K562 (cell line): ENCODE measurements around the gene NAA38. TPM values are rescaled to one million over a fixed set of nuclear protein-coding genes. Genes with fewer than 3 reads are reported as not detected.

ENCODE experiments used
- BRF1 ChIP-seq: IDR thresholded peaks from 3 replicates; pipeline ENCODE4 v1.6.1; 2011; ENCODE audit warnings: borderline replicate concordance, mild to moderate bottlenecking; ENCODE audit not compliant: insufficient read length; ENCODE audit errors: extremely low read depth
- CBX5 ChIP-seq: IDR thresholded peaks from 2 replicates; pipeline ENCODE4 v1.6.1; 2014; ENCODE audit warnings: low read depth, borderline replicate concordance
- MBD2 ChIP-seq: sonication (generic); IDR thresholded peaks from 2 replicates; pipeline ENCODE4 v1.6.1; 2016; ENCODE audit warnings: low read depth, borderline replicate concordance
- NCOA4 ChIP-seq: fragments of 450-650 bp; IDR thresholded peaks from 2 replicates; pipeline ENCODE4 v1.6.1; 2018; ENCODE audit warnings: mild to moderate bottlenecking; ENCODE audit not compliant: partially characterized antibody
- PPARD ChIP-seq: fragments of 250-450 bp; sonication (Bioruptor Pico); IDR thresholded peaks from 2 replicates; pipeline ENCODE4 v1.8.0; 2022; ENCODE audit warnings: inconsistent platforms, mild to moderate bottlenecking, moderate library complexity
- PRPF4 ChIP-seq: fragments of 200-400 bp; formaldehyde crosslinking; IDR thresholded peaks from one replicate; pipeline ENCODE4 v1.6.1; 2017; ENCODE audit warnings: low read length, low read depth, mild to moderate bottlenecking; ENCODE audit not compliant: insufficient read depth, poor library complexity, severe bottlenecking
- SAFB ChIP-seq: fragments of 200-400 bp; formaldehyde crosslinking; IDR thresholded peaks from 2 replicates; pipeline ENCODE4 v1.6.1; 2017; ENCODE audit warnings: low read depth, low read length, borderline replicate concordance
- SIN3A ChIP-seq, 2 experiments: fragments of 150-350 bp in 1 of 2; IDR thresholded peaks; 2 replicates each; pipeline ENCODE4 v1.6.1; 2011 to 2016; ENCODE audit warnings: borderline replicate concordance in 2 of 2, low read depth in 2 of 2, low read length in 2 of 2, mild to moderate bottlenecking in 2 of 2, moderate library complexity in 2 of 2; ENCODE audit not compliant: control insufficient read depth in 1 of 2
- TBP ChIP-seq: optimal IDR thresholded peaks from 2 replicates; pipeline ENCODE3; 2011; ENCODE audit warnings: low read depth, low read length, improper control_type of control experiment
- TEAD1 ChIP-seq, 2 experiments: fragments of 450-650 bp in 1 of 2; sonication (generic) in 1 of 2; formaldehyde crosslinking; IDR thresholded peaks; 2 replicates each; pipeline versions ENCODE4 v1.4.0 to v1.8.0; 2020 to 2022; ENCODE audit warnings: mild to moderate bottlenecking in 2 of 2, missing genetic modification reagents in 1 of 2
- ZNF41 ChIP-seq: fragments of 250-450 bp; sonication (Bioruptor Pico); conservative IDR thresholded peaks from 2 replicates; pipeline ENCODE4 v1.4.0; 2020; ENCODE audit warnings: mild to moderate bottlenecking
- ZNF785 ChIP-seq: fragments of 250-450 bp; sonication (Bioruptor Pico); IDR thresholded peaks from 2 replicates; pipeline ENCODE4 v1.4.0; 2020; ENCODE audit warnings: mild to moderate bottlenecking
- polyA plus RNA-seq, 8 experiments: library from polyadenylated mRNA; depleted of rRNA in 4 of 8; stranded (reverse) in 5 of 8; unstranded in 3 of 8; fragments of >200 nt; fragmentation: Nextera tagmentation in 2 of 8; fragmentation: Illumina TruSeq in 1 of 8; extraction: Ambion mirVana in 2 of 8; extraction: Trizol in 1 of 8; gene quantifications; 2 replicates each; pipeline versions ENCODE4 v1.2.1 to v1.2.3, GENCODE V29; 2011 to 2014; ENCODE audit warnings: inconsistent platforms in 1 of 8, missing spikeins in 1 of 8
- total RNA-seq, 7 experiments: library from RNA; depleted of rRNA in 6 of 7; stranded (reverse); fragments of >200 nt in 6 of 7; fragmentation: Illumina TruSeq in 2 of 7; extraction: Trizol in 2 of 7; gene quantifications; 2 replicates each; pipeline versions ENCODE4 v1.2.1 to v1.2.3, GENCODE V29; 2011 to 2021; ENCODE audit warnings: low replicate concordance in 1 of 7
- TF ChIP-seq, protein P1 (sequence below): fragments of 250-450 bp; sonication (Bioruptor Pico); IDR thresholded peaks from 2 replicates; pipeline ENCODE4 v1.5.1; 2021; ENCODE audit warnings: mild to moderate bottlenecking
- TF ChIP-seq, protein P2 (sequence below): sonication (generic); formaldehyde crosslinking; IDR thresholded peaks from 2 replicates; pipeline ENCODE4 v1.5.0; 2020; ENCODE audit warnings: missing genetic modification reagents
- TF ChIP-seq, protein P3 (sequence below), 3 experiments: fragments of 200-800 bp in 1 of 3; fragments of 250-450 bp in 1 of 3; fragments of 450-650 bp in 1 of 3; sonication (Bioruptor Pico) in 1 of 3; sonication (Bioruptor generic) in 1 of 3; formaldehyde crosslinking in 1 of 3; IDR thresholded peaks; 2 replicates each; pipeline versions ENCODE4 v1.6.1 to v1.8.0; 2016 to 2022; ENCODE audit warnings: mild to moderate bottlenecking in 2 of 3, missing genetic modification characterization in 2 of 3, missing compliant biosample characterization in 1 of 3, moderate library complexity in 1 of 3
- TF ChIP-seq, protein P4 (sequence below): fragments of 250-450 bp; sonication (Bioruptor Pico); IDR thresholded peaks from 2 replicates; pipeline ENCODE4 v1.4.0; 2020; ENCODE audit warnings: mild to moderate bottlenecking, moderate library complexity

The NAA38 gene
- total and polyA plus RNA-seq, 9 of the 15 experiments (the other 6 are each of a cell fraction or from before 2014, with no cell fraction given), result 16.4 to 99.8 (median 57.3) TPM

DNA sequence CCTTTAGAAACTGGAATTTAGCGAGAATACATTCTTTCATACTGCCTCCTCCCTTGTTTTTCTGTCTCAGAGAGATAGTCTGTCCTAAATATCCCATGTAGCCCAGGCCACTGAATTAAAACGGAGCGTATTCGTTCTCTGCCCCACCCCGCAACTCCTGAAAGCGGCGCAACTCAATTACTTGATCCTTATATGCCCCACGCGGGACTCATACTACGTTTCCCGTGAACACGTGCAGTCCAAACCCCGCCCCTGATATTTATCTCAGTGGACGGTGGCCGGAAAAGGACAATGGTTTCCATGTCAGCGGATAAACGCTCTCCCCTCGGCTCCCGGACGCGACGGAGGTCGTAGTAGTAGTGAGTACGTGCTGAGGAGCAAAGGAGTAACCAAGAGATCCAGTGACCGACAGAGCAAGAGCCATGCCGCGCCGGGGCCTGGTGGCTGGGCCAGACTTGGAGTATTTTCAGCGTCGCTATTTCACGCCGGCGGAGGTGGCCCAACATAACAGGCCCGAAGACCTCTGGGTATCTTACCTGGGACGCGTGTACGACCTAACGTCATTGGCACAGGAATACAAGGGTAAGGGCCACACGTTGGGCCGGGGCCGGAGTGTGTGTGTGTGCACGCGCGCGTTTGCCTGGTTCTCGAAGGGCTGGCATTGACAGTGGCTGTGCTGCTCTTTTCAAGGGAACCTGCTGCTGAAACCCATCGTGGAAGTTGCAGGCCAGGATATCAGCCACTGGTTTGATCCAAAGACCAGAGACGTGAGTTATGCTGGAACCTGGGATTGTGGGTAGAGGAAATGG, 558 bp upstream of the NAA38 start, which contains the start of gene CYB5D1 (continued):
- TF ChIP-seq, protein P1, sequence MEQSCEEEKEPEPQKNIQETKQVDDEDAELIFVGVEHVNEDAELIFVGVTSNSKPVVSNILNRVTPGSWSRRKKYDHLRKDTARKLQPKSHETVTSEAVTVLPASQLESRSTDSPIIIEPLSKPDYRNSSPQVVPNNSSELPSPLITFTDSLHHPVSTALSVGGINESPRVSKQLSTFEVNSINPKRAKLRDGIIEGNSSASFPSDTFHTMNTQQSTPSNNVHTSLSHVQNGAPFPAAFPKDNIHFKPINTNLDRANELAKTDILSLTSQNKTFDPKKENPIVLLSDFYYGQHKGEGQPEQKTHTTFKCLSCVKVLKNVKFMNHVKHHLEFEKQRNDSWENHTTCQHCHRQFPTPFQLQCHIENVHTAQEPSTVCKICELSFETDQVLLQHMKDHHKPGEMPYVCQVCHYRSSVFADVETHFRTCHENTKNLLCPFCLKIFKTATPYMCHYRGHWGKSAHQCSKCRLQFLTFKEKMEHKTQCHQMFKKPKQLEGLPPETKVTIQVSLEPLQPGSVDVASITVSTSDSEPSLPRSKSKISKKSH (CRISPR knock-in tag), result no peak
- TF ChIP-seq MBD2, result 0 out of 2 replicates have a peak, but pooled peaks have one; percentile 51
- TF ChIP-seq TEAD1 (CRISPR knock-in tag; IDR thresholded peaks at IDR 0.05), result no peak
- TF ChIP-seq ZNF41 (CRISPR knock-in tag), result no peak
- TF ChIP-seq BRF1, result no peak
- TF ChIP-seq PRPF4, result no peak
- 0 out of 2 replicates have a peak, but pooled peaks have one; percentile 29 for TF ChIP-seq SAFB
- no peak for TF ChIP-seq TBP
- no peak for TF ChIP-seq ZNF785 (CRISPR knock-in tag)
- TF ChIP-seq, protein P2, sequence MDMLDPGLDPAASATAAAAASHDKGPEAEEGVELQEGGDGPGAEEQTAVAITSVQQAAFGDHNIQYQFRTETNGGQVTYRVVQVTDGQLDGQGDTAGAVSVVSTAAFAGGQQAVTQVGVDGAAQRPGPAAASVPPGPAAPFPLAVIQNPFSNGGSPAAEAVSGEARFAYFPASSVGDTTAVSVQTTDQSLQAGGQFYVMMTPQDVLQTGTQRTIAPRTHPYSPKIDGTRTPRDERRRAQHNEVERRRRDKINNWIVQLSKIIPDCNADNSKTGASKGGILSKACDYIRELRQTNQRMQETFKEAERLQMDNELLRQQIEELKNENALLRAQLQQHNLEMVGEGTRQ, result peak; percentile 71
- TF ChIP-seq CBX5, result no peak
- TF ChIP-seq, protein P3, sequence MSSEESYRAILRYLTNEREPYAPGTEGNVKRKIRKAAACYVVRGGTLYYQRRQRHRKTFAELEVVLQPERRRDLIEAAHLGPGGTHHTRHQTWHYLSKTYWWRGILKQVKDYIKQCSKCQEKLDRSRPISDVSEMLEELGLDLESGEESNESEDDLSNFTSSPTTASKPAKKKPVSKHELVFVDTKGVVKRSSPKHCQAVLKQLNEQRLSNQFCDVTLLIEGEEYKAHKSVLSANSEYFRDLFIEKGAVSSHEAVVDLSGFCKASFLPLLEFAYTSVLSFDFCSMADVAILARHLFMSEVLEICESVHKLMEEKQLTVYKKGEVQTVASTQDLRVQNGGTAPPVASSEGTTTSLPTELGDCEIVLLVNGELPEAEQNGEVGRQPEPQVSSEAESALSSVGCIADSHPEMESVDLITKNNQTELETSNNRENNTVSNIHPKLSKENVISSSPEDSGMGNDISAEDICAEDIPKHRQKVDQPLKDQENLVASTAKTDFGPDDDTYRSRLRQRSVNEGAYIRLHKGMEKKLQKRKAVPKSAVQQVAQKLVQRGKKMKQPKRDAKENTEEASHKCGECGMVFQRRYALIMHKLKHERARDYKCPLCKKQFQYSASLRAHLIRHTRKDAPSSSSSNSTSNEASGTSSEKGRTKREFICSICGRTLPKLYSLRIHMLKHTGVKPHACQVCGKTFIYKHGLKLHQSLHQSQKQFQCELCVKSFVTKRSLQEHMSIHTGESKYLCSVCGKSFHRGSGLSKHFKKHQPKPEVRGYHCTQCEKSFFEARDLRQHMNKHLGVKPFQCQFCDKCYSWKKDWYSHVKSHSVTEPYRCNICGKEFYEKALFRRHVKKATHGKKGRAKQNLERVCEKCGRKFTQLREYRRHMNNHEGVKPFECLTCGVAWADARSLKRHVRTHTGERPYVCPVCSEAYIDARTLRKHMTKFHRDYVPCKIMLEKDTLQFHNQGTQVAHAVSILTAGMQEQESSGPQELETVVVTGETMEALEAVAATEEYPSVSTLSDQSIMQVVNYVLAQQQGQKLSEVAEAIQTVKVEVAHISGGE (CRISPR knock-in tag; IDR thresholded peaks at IDR 0.05), result no peak
- TF ChIP-seq PPARD (CRISPR knock-in tag), result no peak
- no peak for TF ChIP-seq NCOA4
- peak; percentile 88 to 89; a peak in 2 of 4 replicates for TF ChIP-seq SIN3A (IDR thresholded peaks at IDR 0.05; ENCODE audit: borderline replicate concordance in 2 of 2, control insufficient read depth in 1 of 2, low read depth in 2 of 2, low read length in 2 of 2)
- TF ChIP-seq, protein P4, sequence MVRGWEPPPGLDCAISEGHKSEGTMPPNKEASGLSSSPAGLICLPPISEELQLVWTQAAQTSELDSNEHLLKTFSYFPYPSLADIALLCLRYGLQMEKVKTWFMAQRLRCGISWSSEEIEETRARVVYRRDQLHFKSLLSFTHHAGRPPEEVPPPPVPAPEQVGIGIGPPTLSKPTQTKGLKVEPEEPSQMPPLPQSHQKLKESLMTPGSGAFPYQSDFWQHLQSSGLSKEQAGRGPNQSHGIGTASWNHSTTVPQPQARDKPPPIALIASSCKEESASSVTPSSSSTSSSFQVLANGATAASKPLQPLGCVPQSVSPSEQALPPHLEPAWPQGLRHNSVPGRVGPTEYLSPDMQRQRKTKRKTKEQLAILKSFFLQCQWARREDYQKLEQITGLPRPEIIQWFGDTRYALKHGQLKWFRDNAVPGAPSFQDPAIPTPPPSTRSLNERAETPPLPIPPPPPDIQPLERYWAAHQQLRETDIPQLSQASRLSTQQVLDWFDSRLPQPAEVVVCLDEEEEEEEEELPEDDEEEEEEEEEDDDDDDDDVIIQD, result no peak
